Type B pancreatic cell (in vitro differentiated cells): ENCODE measurements around the gene MDH2. TPM values are rescaled to one million over a fixed set of nuclear protein-coding genes. Genes with fewer than 3 reads are reported as not detected.
A peak's percentile ranks its signal among the peaks of the same experiment; 100 is the strongest.

Source experiments
- DNase-seq: peaks from one replicate; pipeline ENCODE4 v3.0.0; 2021; ENCODE audit warnings: mixed read lengths; ENCODE audit not compliant: unreplicated experiment; ENCODE audit errors: extremely low spot score
- H3K27ac Mint-ChIP-seq: 2 replicates; pipeline ENCODE4 v1.8.0; 2021; ENCODE audit warnings: mild to moderate bottlenecking, mixed read lengths
- H3K27me3 Mint-ChIP-seq: 2 replicates; pipeline ENCODE4 v1.8.0; 2021; ENCODE audit warnings: mixed read lengths
- H3K36me3 Mint-ChIP-seq: 2 replicates; pipeline ENCODE4 v1.8.0; 2021; ENCODE audit warnings: mixed read lengths
- H3K4me1 Mint-ChIP-seq: one replicate; pipeline ENCODE4 v1.8.0; 2021; ENCODE audit warnings: mixed read lengths; ENCODE audit not compliant: unreplicated experiment
- H3K4me3 Mint-ChIP-seq: 2 replicates; pipeline ENCODE4 v1.8.0; 2021; ENCODE audit warnings: mild to moderate bottlenecking, mixed read lengths
- H3K9me3 Mint-ChIP-seq: 2 replicates; pipeline ENCODE4 v1.8.0; 2021; ENCODE audit warnings: mixed read lengths
- CTCF ChIP-seq: fragments of 200-600 bp; sonication (generic); conservative IDR thresholded peaks from 2 replicates; pipeline ENCODE4 v1.5.0; 2021; ENCODE audit warnings: antibody characterized with exemption, mild to moderate bottlenecking
- total RNA-seq: library from RNA; stranded (reverse); gene quantifications from 2 replicates; pipeline ENCODE4 v1.2.1, GENCODE V29; 2021; ENCODE audit warnings: low replicate concordance

Gene MDH2
- total RNA-seq, 1 donor from 2014 or later: 177 TPM

- peaks cover 9% of the 10 kb centered on the region for H3K36me3 Mint-ChIP-seq
- no peaks in the 10 kb centered on the region for H3K4me1 Mint-ChIP-seq
- no peak for DNase-seq
- no peaks in the 10 kb centered on the region for H3K27me3 Mint-ChIP-seq
- TF ChIP-seq CTCF: no peak
- H3K4me3 Mint-ChIP-seq: no peak overlapping the region
- H3K9me3 Mint-ChIP-seq: no peaks in the 10 kb centered on the region
- H3K27ac Mint-ChIP-seq: no peak overlapping the region
Measured at GRCh38 chr7:76063525-76063924, 15.6 kb downstream of the MDH2 start.

- no peak for TF ChIP-seq CTCF
- Mint-ChIP-seq H3K4me1 (no peaks in the 10 kb centered on the region), H3K27ac (no peak overlapping the region), H3K4me3 (no peak overlapping the region), H3K27me3 (no peaks in the 10 kb centered on the region), H3K36me3 (peaks cover 9% of the 10 kb centered on the region), H3K9me3 (no peaks in the 10 kb centered on the region)
- DNase-seq: no peak
Measured at GRCh38 chr7:76064208-76064970, 16.5 kb downstream of the MDH2 start.

- Mint-ChIP-seq H3K27me3 (no peaks in the 10 kb centered on the region), H3K4me1 (no peaks in the 10 kb centered on the region), H3K9me3 (no peaks in the 10 kb centered on the region), H3K36me3 (peaks cover 9% of the 10 kb centered on the region), H3K27ac (no peak overlapping the region), H3K4me3 (no peak overlapping the region)
- no peak for DNase-seq
- no peak for TF ChIP-seq CTCF
Measured at GRCh38 chr7:76065016-76065612, 17.2 kb downstream of the MDH2 start.

- no peak for DNase-seq
- no peaks in the 10 kb centered on the region for H3K27me3 Mint-ChIP-seq
- no peaks in the 10 kb centered on the region for H3K9me3 Mint-ChIP-seq
- H3K4me1 Mint-ChIP-seq: no peaks in the 10 kb centered on the region
- no peak overlapping the region for H3K27ac Mint-ChIP-seq
- H3K36me3 Mint-ChIP-seq: peaks cover 7% of the 10 kb centered on the region
- H3K4me3 Mint-ChIP-seq: no peak overlapping the region
- no peak for TF ChIP-seq CTCF
Measured at GRCh38 chr7:76066716-76067503, 19.0 kb downstream of the MDH2 start.

GRCh38 chr7:76069238-76069638, 21.3 kb downstream of the MDH2 start:
- no peak for DNase-seq
- Mint-ChIP-seq H3K27ac (peak overlapping the region; percentile 64), H3K36me3 (no peaks in the 10 kb centered on the region), H3K9me3 (no peaks in the 10 kb centered on the region), H3K27me3 (no peaks in the 10 kb centered on the region), H3K4me3 (no peak overlapping the region), H3K4me1 (no peaks in the 10 kb centered on the region)
- TF ChIP-seq CTCF: peak; percentile 22
